ENCODE data around the gene KLHL35. TPM values are rescaled to one million over a fixed set of nuclear protein-coding genes. Genes with fewer than 3 reads are reported as not detected.

The KLHL35 gene
- total RNA-seq, 2 donors from 2014 or later = 0.20 to 1.4 TPM

DNA sequence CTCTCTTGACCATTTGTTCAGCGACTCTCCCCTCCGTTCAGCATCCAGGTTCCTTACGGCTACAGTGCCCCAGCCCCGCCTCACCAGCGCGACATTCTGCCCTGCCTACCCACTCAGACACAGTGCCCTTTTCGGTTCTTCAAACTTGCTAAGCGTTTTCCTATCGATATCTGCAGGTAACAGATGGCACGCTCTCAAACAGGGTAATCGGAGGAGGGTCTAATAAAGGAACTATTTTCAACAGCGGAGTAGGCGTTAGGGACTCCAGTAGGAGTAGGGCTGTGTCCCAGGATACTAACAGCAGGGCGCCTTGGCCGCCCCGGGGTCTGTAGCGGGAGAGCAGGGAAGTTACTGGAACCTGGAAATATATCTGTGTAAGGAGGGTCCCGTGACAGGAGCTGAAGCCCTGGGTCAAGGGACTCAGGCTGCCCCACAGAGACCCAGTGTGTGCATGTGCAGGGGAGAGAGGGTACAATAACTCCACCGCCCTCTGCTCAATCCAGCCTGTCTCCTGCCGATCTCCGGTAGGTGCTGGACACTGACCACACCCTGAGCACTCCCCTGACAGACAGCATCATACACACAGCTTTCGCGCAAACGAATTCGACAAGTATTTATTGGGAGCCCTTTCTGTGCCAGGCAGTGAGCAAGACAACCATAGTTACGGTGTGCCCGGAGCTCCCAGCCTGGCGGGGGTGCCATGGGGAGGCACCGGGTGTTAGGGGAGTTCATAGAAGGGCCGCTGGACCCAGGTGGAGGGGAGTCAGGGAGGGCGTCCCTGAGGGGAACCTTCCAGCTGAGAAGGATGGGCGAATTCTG, 2.1 kb downstream of the KLHL35 start:
- H3K4me1 ChIP-seq = peaks cover 0 to 12% of the 10 kb centered on the region in 2 donors
- peaks cover 0 to 6% of the 10 kb centered on the region in 2 donors for H3K9me3 ChIP-seq
- TF ChIP-seq, protein P1, sequence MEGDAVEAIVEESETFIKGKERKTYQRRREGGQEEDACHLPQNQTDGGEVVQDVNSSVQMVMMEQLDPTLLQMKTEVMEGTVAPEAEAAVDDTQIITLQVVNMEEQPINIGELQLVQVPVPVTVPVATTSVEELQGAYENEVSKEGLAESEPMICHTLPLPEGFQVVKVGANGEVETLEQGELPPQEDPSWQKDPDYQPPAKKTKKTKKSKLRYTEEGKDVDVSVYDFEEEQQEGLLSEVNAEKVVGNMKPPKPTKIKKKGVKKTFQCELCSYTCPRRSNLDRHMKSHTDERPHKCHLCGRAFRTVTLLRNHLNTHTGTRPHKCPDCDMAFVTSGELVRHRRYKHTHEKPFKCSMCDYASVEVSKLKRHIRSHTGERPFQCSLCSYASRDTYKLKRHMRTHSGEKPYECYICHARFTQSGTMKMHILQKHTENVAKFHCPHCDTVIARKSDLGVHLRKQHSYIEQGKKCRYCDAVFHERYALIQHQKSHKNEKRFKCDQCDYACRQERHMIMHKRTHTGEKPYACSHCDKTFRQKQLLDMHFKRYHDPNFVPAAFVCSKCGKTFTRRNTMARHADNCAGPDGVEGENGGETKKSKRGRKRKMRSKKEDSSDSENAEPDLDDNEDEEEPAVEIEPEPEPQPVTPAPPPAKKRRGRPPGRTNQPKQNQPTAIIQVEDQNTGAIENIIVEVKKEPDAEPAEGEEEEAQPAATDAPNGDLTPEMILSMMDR (IDR thresholded peaks at IDR 0.05) = no peak
- H3K27me3 ChIP-seq = peaks cover 0 to 9% of the 10 kb centered on the region in 2 donors
- DNase-seq (ENCODE audit: low spot score) = no peak
- no peaks in the 10 kb centered on the region for H3K36me3 ChIP-seq
- H3K27ac ChIP-seq = no peak overlapping the region
- H3K4me3 ChIP-seq = peak overlapping the region; percentile 20 to 43

DNA sequence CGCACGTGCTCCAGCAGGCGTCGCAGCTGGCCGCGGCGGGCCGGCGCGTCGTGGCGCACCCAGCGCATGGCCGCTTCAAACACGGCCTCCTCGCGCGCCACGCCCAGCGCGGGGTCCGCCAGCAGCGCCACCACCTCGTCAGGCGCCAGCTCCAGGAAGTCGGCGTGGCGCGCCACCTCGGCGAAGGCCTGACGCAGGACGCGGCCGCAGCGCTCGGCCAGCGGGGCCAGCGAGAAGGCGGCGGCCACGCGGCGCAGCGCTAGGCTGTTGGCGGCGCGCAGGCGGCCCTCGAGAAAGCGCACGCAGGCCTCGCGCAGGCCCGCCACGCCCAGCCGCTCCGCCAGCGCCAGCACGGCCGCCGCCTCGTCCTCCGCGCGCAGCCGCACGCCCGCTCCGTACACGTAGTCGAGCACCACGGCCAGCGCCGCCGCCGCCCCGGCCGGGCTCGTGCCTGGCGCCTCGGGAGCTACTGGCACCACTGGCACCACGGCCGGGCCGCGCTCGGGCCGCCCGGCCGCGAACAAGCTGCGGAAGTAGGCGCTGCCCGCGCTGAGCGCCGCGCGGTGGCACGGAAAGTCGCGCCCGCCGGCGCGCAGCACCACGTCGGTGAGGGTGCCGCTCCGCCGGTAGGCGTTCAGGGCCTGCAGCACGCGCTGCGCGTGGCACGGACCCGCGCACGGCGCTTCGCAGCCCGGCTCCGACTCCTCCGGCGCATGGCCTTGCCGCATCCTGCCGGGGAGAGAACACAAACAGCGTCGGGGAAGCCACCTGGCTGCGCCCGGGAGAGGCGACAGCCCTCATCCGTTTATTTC, 2.9 kb downstream of the KLHL35 start:
- peaks cover 0 to 12% of the 10 kb centered on the region in 2 donors for H3K4me1 ChIP-seq
- H3K9me3 ChIP-seq = peaks cover 0 to 6% of the 10 kb centered on the region in 2 donors
- H3K27me3 ChIP-seq = peaks cover 0 to 9% of the 10 kb centered on the region in 2 donors
- TF ChIP-seq, protein P1 (IDR thresholded peaks at IDR 0.05) = peak in 1 of 2 donors; percentile 20
- no peak overlapping the region for H3K27ac ChIP-seq
- peak overlapping the region; percentile 20 to 43 for H3K4me3 ChIP-seq
- no peak for DNase-seq (ENCODE audit: low spot score)
- H3K36me3 ChIP-seq = no peaks in the 10 kb centered on the region

DNA sequence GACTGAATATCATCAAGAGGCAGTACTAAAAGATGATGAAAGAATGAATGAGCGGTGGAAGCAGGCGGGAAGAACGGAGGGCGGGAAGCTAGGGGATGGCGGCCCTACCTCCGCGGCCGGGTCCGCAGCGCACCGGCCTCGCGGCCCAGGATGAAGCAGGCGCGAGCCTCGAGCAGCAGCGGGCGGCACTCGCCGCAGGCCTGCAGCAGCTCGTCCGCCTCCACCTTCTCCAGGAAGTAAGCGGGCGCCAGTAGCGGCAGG, 3.4 kb downstream of the KLHL35 start:
- Histone ChIP-seq H3K4me1 (peaks cover 0 to 15% of the 10 kb centered on the region in 2 donors), H3K27me3 (peaks cover 0 to 9% of the 10 kb centered on the region in 2 donors), H3K36me3 (no peaks in the 10 kb centered on the region), H3K9me3 (peaks cover 0 to 6% of the 10 kb centered on the region in 2 donors), H3K4me3 (peak overlapping the region in 1 of 2 donors; percentile 43), H3K27ac (no peak overlapping the region)
- TF ChIP-seq, protein P1 (IDR thresholded peaks at IDR 0.05) = no peak
- no peak for DNase-seq (ENCODE audit: low spot score)

DNA sequence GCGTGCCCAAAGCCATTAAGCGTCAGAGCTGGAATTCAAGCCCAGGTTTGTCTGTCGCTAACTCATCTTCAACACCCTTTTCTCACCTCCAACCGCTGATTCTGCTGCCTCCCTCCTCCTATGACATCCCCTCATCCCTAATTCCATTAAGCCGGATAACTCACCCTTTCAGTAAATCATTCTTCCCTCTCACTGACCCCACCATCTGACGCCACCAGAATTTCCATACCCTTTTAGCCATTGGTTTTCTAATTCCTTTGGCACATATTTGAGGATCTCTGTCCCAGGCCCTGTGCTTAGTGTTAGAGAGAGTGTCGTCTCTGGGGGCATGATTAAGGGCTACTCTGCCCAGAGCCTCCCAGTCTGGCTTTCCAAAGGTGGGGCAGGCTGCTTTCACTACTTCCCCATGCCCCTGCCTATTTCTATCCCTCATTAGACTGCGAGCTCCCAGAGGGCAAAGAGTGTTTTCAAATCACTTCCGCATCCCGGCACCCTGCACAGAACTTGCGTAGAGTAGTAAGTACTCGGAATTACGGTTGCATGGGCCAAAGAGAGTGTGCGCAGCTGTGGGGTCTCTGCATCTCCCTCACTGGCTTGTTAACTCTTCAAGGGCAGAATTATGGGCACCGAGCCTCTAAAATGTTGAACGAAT, 3.9 kb downstream of the KLHL35 start:
- Histone ChIP-seq H3K27ac (peak overlapping the region in 1 of 2 donors; percentile 14), H3K4me3 (no peak overlapping the region), H3K27me3 (peaks cover 0 to 9% of the 10 kb centered on the region in 2 donors), H3K36me3 (no peaks in the 10 kb centered on the region), H3K9me3 (peaks cover 0 to 6% of the 10 kb centered on the region in 2 donors), H3K4me1 (peaks cover 0 to 20% of the 10 kb centered on the region in 2 donors)
- TF ChIP-seq, protein P1 (IDR thresholded peaks at IDR 0.05) = no peak
- no peak for DNase-seq (ENCODE audit: low spot score)

DNA sequence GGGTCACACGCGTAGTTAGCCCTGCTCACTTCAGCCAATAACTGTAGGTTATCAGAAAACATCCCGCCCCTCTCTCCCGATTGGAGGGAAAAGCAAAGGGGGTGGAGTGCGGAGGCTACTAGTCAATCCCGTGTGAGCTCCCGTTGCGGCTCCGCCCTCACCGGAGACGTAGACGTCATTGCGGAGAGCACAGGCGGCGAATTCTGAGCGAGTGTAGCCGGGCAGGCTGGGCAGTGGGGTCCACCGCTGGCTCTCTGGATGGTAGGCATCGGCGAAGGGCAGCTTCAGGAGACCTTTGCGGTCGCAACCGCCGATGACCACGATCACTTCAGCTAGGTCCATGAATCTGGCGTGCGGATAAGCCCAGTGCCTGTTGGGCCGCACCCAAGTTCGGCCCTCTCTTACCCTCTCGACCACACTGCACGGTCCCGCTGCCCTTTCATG, 4.7 kb downstream of the KLHL35 start:
- peak; percentile 95 for DNase-seq (ENCODE audit: low spot score)
- TF ChIP-seq, protein P1 (IDR thresholded peaks at IDR 0.05) = no peak
- Histone ChIP-seq H3K9me3 (peaks cover 0 to 6% of the 10 kb centered on the region in 2 donors), H3K36me3 (no peaks in the 10 kb centered on the region), H3K4me1 (peaks cover 0 to 28% of the 10 kb centered on the region in 2 donors), H3K4me3 (peak overlapping the region; percentile 33 to 43), H3K27me3 (peaks cover 0 to 9% of the 10 kb centered on the region in 2 donors), H3K27ac (peak overlapping the region; percentile 14 to 32)

Data from right atrium auricular region (tissue), 2 donors.